Ectodermal cell (in vitro differentiated cells): ENCODE data around the gene PPP1R11. TPM values are rescaled to one million over a fixed set of nuclear protein-coding genes. Genes with fewer than 3 reads are reported as not detected.
"Not testable (repeated sequence)": the region's sequence is repeated elsewhere in the genome, so short reads cannot be mapped to it uniquely, and the experiment has no call there.

Experiments
- H3K27ac ChIP-seq: 2 replicates; pipeline ENCODE4 v1.7.0; 2013; ENCODE audit warnings: mild to moderate bottlenecking, low read depth, low read length; ENCODE audit not compliant: insufficient read depth, poor library complexity, severe bottlenecking
- H3K27me3 ChIP-seq: 2 replicates; pipeline ENCODE4 v1.7.0; 2013; ENCODE audit warnings: mild to moderate bottlenecking, low read length; ENCODE audit not compliant: insufficient read depth, control insufficient read depth, poor library complexity, severe bottlenecking
- H3K36me3 ChIP-seq: one replicate; pipeline ENCODE4 v1.7.0; 2013; ENCODE audit warnings: low read length; ENCODE audit not compliant: control insufficient read depth, insufficient read depth
- H3K4me1 ChIP-seq: one replicate; pipeline ENCODE4 v1.7.0; 2013; ENCODE audit warnings: low read length; ENCODE audit not compliant: control insufficient read depth, insufficient read depth
- H3K4me3 ChIP-seq: 2 replicates; pipeline ENCODE4 v1.7.0; 2013; ENCODE audit warnings: low read depth, low read length, control low read depth; ENCODE audit not compliant: insufficient read depth
- H3K9me3 ChIP-seq: 2 replicates; pipeline ENCODE4 v1.7.0; 2013; ENCODE audit warnings: mild to moderate bottlenecking, low read length, moderate library complexity; ENCODE audit not compliant: control insufficient read depth
- WGBS, 2 experiments: methylation state at CpG; one replicate each; pipeline ENCODE4 v1.1.7; 2013; ENCODE audit warnings: missing lambda C conversion rate in 2 of 2; 5-methylcytosine and 5-hydroxymethylcytosine counted together
- polyA plus RNA-seq, 4 experiments: library from polyadenylated mRNA; stranded (reverse); fragments of 50-300 nt; gene quantifications; one replicate each; pipeline ENCODE4 v1.2.3, GENCODE V29; 2013

The PPP1R11 gene, protein sequence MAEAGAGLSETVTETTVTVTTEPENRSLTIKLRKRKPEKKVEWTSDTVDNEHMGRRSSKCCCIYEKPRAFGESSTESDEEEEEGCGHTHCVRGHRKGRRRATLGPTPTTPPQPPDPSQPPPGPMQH
- 57.1 TPM for polyA plus RNA-seq (2013, experiment 1 of 4)
- 58.1 TPM for polyA plus RNA-seq (2013, experiment 2 of 4)
- polyA plus RNA-seq (2013, experiment 3 of 4), result 45.4 TPM
- polyA plus RNA-seq (2013, experiment 4 of 4), result 54.5 TPM

DNA sequence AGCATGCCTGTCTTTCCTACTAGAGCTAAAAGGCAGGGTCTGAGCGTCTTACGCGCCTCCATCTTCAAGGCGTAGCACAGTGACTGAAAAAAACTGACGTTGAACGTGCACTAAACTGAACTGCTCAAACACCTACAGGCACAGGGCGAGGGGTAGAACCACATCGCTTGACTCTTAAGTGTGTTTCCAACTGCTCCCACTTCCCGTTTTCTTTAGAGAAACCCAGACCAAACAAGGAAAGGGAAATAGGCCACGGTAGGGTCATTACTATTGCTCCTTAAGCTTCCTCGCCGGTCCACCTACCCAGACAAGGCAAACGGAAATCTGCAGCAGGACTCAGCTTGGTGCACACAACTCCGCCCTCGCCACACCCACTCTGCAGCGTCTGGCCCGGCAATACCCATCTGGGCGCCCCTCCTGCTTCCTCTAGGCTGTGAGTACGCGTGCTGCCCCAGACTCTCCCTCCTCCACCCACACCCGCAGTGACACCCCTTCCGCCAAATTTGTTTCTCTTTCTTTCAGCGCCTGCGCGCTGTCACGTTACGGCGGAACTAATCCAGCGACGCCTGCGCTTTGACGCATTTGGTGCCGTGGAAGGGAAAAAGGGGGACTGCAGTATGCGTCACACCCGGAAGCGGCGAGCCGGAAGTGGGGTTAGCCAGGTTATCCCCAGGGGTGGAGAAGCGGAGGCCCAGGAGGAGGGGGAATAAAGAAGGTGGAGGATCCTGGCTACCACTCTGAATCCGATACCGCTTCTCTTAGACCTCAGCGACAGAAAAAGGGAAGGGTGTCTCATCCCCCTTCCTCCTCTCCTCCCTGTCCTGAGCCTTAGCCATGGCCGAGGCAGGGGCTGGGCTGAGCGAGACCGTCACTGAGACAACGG lies at the start of gene PPP1R11:
Gene PPP1R11 (plus strand): TSS at position 622 of the 883 bp plus-strand sequence. CDS start 213 bp downstream, at position 835.
- no peaks in the 10 kb centered on the region for H3K9me3 ChIP-seq
- peaks cover 17% of the 10 kb centered on the region for H3K27me3 ChIP-seq
- peaks cover 15% of the 10 kb centered on the region for H3K4me1 ChIP-seq
- peak within 1 kb of the TSS; percentile 70 for H3K4me3 ChIP-seq
- 1% methylated on average over 46 of the region's 46 CpGs for WGBS, 2 experiments
- H3K27ac ChIP-seq, result peak within 1 kb of the TSS; percentile 88
- H3K36me3 ChIP-seq, result no peaks in the 10 kb centered on the region

DNA sequence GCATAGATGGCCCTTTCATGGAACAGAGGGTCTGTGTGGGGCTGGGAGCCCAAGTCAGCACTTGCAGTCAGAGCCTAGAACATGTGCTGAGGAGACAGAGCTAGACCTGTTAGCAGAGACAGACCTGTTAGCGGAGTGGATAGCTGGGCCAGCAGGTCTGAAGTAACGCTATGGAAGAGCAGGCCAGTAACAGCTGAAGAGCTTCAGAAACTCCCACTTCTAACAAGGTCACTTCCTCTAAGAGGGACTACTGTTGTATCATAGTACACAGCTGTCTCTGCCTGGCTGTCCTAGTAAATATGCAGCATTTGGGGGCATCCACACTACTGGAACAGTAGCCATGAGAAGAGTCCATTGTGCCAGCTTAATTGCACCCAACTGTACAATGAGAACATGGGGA lies 47.2 kb upstream of the PPP1R11 start:
- H3K27ac ChIP-seq, result no peak overlapping the region
- no peaks in the 10 kb centered on the region for H3K9me3 ChIP-seq
- H3K4me3 ChIP-seq, result no peak overlapping the region
- no peaks in the 10 kb centered on the region for H3K27me3 ChIP-seq
- no peaks in the 10 kb centered on the region for H3K36me3 ChIP-seq
- no peaks in the 10 kb centered on the region for H3K4me1 ChIP-seq
- 90 to 95% methylated on average over 2 of the region's 2 CpGs for WGBS, 2 experiments

DNA sequence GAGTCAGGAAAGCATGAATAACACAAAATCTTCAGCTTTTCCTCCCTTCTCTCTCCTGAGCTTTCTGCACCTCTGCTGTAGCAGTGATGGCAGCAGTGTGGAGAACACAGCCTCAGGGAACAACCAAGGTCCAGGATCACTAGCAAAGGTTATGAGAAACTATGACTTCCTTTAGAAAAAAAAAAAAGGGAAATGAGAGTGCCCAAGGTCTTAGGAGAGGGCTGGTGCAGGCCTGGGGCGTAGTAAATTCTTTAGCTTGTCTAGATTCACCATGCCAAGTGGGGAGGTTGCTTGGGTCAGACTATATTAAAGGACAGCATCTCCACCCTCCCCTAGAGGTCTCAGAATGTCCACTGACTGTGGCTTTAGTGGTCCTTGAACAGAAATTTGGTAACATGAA lies 46.4 kb upstream of the PPP1R11 start:
- WGBS, 2 experiments, result 80 to 94% methylated on average over 1 of the region's 1 CpG

DNA sequence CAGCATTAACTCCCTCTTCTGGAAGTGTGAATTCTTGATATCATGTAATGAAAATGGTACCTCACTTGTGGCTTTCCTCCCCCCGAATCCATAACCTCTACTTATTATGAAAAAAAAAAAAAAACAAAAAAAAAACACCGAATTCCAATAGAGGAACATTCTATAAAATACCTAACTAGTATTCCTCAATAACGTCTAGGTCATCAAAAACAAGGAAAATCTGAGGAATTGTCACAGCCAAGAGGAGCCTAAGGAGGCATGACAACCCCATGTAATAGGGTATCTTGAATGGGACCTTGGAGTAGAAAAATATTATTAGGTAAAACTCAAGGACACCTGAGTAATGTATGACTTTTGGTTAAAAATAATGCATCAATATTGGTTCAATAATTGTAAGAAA lies 44.8 kb upstream of the PPP1R11 start:
- Histone ChIP-seq H3K27ac (no peak overlapping the region), H3K4me3 (no peak overlapping the region), H3K27me3 (no peaks in the 10 kb centered on the region), H3K4me1 (no peaks in the 10 kb centered on the region), H3K36me3 (no peaks in the 10 kb centered on the region), H3K9me3 (no peaks in the 10 kb centered on the region)
- WGBS, 2 experiments, result 89 to 94% methylated on average over 2 to 3 of the region's 3 CpGs

More for the DNA sequence above, 46.4 kb upstream of the PPP1R11 start:
- Histone ChIP-seq H3K27me3 (no peaks in the 10 kb centered on the region), H3K9me3 (no peaks in the 10 kb centered on the region), H3K4me1 (no peaks in the 10 kb centered on the region), H3K36me3 (no peaks in the 10 kb centered on the region), H3K27ac (no peak overlapping the region), H3K4me3 (no peak overlapping the region)

DNA sequence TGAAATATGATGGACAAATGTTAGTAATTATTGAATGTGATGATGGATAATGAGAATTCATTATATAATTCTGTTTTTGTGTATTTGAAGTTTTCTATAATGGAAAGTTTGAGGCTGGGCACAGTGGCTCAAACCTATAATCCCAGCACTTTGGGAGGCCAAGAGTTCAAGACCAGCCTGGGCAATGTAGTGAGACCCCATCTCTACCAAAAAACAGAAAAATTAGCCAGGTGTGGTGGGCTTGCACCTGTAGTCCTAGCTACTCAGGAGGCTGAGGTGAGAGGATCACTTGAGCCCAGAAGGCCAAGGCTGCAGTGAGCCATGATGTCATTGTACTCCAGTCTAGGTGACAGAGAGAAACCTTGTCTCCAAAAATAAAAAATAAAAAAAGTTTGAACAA lies 44.3 kb upstream of the PPP1R11 start:
- not testable (repeated sequence) for H3K4me3 ChIP-seq, H3K4me1 ChIP-seq, H3K27me3 ChIP-seq, H3K9me3 ChIP-seq, H3K36me3 ChIP-seq, H3K27ac ChIP-seq

DNA sequence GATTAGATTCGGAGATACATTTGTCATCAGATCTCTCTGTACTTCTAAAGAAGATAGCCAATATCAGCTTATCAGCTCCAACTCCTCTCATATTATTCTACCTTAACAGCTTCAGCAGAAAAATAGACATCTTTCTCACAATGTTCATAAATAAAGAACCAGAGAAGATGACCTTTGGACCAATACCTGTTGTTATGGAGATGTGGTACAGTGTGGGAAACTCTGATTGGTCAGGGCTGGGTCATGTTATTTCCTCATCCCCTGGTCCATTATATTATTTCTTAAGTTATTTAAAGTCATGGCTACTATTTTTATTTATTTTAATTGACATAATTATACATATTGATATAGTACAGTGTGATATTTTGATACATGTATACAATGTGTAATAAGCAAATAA lies 41.8 kb upstream of the PPP1R11 start:
- Histone ChIP-seq H3K4me1 (no peaks in the 10 kb centered on the region), H3K27me3 (no peaks in the 10 kb centered on the region), H3K36me3 (no peaks in the 10 kb centered on the region), H3K27ac (no peak overlapping the region), H3K4me3 (no peak overlapping the region), H3K9me3 (no peaks in the 10 kb centered on the region)
- WGBS, 2 experiments, result 85 to 88% methylated on average over 1 of the region's 1 CpG

DNA sequence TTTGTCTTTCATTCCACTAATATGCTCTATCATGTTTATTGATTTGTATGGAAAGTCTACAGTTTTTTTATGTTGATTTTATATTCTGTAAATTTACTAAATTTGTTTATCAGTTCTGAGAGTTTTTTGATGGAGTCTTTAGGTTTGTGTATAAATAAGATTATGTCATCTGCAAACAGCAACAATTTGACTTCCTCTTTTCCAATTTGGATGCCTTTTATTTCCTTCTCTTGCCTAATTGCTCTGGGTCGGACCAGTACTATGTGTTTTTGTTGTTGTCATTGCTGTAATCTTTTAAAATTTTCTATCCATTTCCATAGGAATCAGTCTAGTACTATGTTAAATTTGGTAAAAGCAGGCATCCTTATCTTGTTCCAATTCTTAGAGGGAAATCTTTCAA lies 37.4 kb upstream of the PPP1R11 start:
- 100% methylated on average over 1 of the region's 1 CpG; no CpG with 5 or more reads in 1 of the 2 experiments for WGBS, 2 experiments
- Histone ChIP-seq H3K9me3 (no peaks in the 10 kb centered on the region), H3K36me3 (no peaks in the 10 kb centered on the region), H3K4me3 (no peak overlapping the region), H3K4me1 (no peaks in the 10 kb centered on the region), H3K27me3 (no peaks in the 10 kb centered on the region), H3K27ac (no peak overlapping the region)

DNA sequence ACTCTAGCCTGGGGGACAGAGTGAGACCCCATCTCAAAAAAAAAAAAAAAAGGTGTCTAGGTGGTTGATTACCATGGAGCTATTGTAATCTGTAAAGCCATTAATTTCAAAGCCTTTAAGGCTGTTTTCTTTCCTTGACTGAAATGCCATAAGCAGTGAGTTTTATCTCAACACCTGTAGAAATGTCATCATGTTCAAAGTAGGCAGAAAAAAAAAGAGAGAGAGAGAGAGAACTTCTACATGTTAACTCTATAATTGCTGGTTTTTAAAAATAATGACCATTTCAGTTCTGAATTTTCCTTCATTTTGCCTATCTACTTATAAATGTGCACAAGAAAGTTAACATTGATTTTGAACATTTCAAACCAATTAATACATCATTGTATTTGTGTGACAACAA lies 35.6 kb upstream of the PPP1R11 start:
- H3K27me3 ChIP-seq, result no peaks in the 10 kb centered on the region
- no peaks in the 10 kb centered on the region for H3K4me1 ChIP-seq
- H3K36me3 ChIP-seq, result no peaks in the 10 kb centered on the region
- H3K9me3 ChIP-seq, result no peaks in the 10 kb centered on the region
- no peak overlapping the region for H3K4me3 ChIP-seq
- no peak overlapping the region for H3K27ac ChIP-seq

DNA sequence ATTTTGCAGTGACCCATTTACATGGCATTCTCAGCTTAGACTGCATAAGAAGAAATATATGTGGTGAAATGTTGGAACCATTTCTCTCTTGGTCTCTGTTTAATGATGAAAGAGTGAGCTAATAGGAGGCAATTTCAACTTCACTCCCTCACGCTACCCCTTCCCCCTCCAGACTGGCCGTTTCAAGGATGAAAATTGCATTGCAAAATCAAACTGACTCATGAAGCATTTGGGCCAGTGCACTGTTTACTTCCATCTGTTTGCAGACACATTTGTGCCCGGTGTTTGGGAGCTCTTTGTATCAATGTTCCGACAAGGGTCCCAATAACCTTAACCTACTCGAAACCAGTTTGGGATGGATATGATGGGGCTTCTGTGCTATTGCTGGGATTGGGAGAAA lies 33.6 kb upstream of the PPP1R11 start:
- H3K27ac ChIP-seq, H3K9me3 ChIP-seq: not testable (repeated sequence)

DNA sequence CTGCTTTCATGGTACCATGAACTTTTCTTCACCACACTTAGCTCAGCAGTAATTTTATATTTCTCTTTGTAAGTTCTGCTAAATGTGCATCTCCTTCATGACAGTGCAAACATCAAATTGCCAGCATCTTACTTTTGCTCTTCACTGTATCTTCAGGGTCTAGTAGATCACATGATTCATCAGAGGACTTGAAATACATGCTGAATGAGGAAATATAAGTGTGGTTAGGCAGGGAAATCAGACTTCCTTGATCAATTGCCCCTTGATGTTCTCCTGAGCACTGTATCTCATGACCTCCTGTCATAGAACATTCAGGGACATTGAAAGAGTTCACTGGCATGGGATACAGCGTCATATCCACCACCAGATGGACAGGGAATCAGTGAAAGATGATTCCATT lies 31.2 kb upstream of the PPP1R11 start:
- Histone ChIP-seq H3K4me3 (no peak overlapping the region), H3K27me3 (no peaks in the 10 kb centered on the region), H3K9me3 (no peaks in the 10 kb centered on the region), H3K4me1 (no peaks in the 10 kb centered on the region), H3K36me3 (no peaks in the 10 kb centered on the region), H3K27ac (no peak overlapping the region)
- WGBS, 2 experiments, result 85 to 95% methylated on average over 1 of the region's 1 CpG

More for the DNA sequence above, 33.6 kb upstream of the PPP1R11 start:
- H3K4me3 ChIP-seq, H3K36me3 ChIP-seq, H3K27me3 ChIP-seq, H3K4me1 ChIP-seq: not testable (repeated sequence)
- WGBS, 2 experiments, result 95% methylated on average over 4 to 5 of the region's 5 CpGs
